Parathyroid adenoma (tissue), 2 donors: ENCODE measurements around the gene HCFC2.
A peak's percentile ranks its signal among the peaks of the same experiment; 100 is the strongest.
"Not testable (repeated sequence)": the region's sequence is repeated elsewhere in the genome, so short reads cannot be mapped to it uniquely, and the experiment has no call there.

Experiments
- H2AFZ ChIP-seq: fragments of 300-600 bp; sonication (generic); one replicate; pipeline ENCODE4 v1.7.0; 2017; ENCODE audit warnings: antibody characterized with exemption, mild to moderate bottlenecking
- H3K27ac ChIP-seq: fragments of 300-600 bp; sonication (generic); one replicate; pipeline ENCODE4 v1.7.0; 2017
- H3K27me3 ChIP-seq: fragments of 300-600 bp; sonication (generic); one replicate; pipeline ENCODE4 v1.7.0; 2017; ENCODE audit warnings: low read length; ENCODE audit not compliant: control insufficient read depth, insufficient read depth
- H3K36me3 ChIP-seq: fragments of 300-600 bp; sonication (generic); one replicate; pipeline ENCODE4 v1.7.0; 2017; ENCODE audit warnings: low read length; ENCODE audit not compliant: control insufficient read depth, insufficient read depth
- H3K4me1 ChIP-seq: fragments of 300-600 bp; sonication (generic); one replicate; pipeline ENCODE4 v1.7.0; 2017; ENCODE audit warnings: control low read depth
- H3K4me2 ChIP-seq: fragments of 300-600 bp; sonication (generic); one replicate; pipeline ENCODE4 v1.7.0; 2017; ENCODE audit warnings: low read length
- H3K4me3 ChIP-seq: fragments of 300-600 bp; sonication (generic); one replicate; pipeline ENCODE4 v1.7.0; 2017; ENCODE audit warnings: low read depth, low read length
- H3K79me2 ChIP-seq: fragments of 300-600 bp; sonication (generic); one replicate; pipeline ENCODE4 v1.7.0; 2017; ENCODE audit warnings: control low read depth
- H3K9ac ChIP-seq: fragments of 300-600 bp; sonication (generic); one replicate; pipeline ENCODE4 v1.7.0; 2017; ENCODE audit warnings: mild to moderate bottlenecking
- H3K9me3 ChIP-seq: fragments of 300-600 bp; sonication (generic); one replicate; pipeline ENCODE4 v1.7.0; 2017; ENCODE audit warnings: low read length; ENCODE audit not compliant: control insufficient read depth
- CTCF ChIP-seq: fragments of 300-600 bp; sonication (generic); IDR thresholded peaks from one replicate; pipeline ENCODE4 v1.7.0; 2017; ENCODE audit warnings: antibody characterized with exemption, mild to moderate bottlenecking
- donor health status: primary hyperparathyroidism.

Gene HCFC2

GRCh38 chr12:104064031-104064841 is at the start of gene HCFC2:
Gene HCFC2 (plus strand): TSS chr12:104064531. CDS start chr12:104064561, 30 bp downstream.
- peak within 1 kb of the TSS; percentile 98 for H2AFZ ChIP-seq
- H3K9me3 ChIP-seq: no peaks in the 10 kb centered on the region
- peaks cover 17% of the 10 kb centered on the region for H3K79me2 ChIP-seq
- no peaks in the 10 kb centered on the region for H3K27me3 ChIP-seq
- H3K4me3 ChIP-seq: peak within 1 kb of the TSS; percentile 90
- H3K4me1 ChIP-seq: peaks cover 4% of the 10 kb centered on the region
- peak within 1 kb of the TSS; percentile 24 for H3K9ac ChIP-seq
- no peaks in the 10 kb centered on the region for H3K36me3 ChIP-seq
- TF ChIP-seq CTCF: no peak
- peak within 1 kb of the TSS; percentile 95 for H3K4me2 ChIP-seq
- H3K27ac ChIP-seq: peak within 1 kb of the TSS; percentile 61

- not testable (repeated sequence) for H3K27ac ChIP-seq, H3K9me3 ChIP-seq, H2AFZ ChIP-seq, H3K4me2 ChIP-seq, H3K36me3 ChIP-seq, H3K27me3 ChIP-seq, H3K4me3 ChIP-seq, H3K9ac ChIP-seq, H3K79me2 ChIP-seq, H3K4me1 ChIP-seq
Measured at GRCh38 chr12:104021862-104022261, 42.5 kb upstream of the HCFC2 start.

- Histone ChIP-seq H3K4me2 (no peak overlapping the region), H3K36me3 (no peaks in the 10 kb centered on the region), H2AFZ (no peak overlapping the region), H3K4me3 (no peak overlapping the region), H3K79me2 (no peaks in the 10 kb centered on the region), H3K27me3 (no peaks in the 10 kb centered on the region), H3K9ac (no peak overlapping the region), H3K9me3 (no peaks in the 10 kb centered on the region), H3K4me1 (no peaks in the 10 kb centered on the region), H3K27ac (no peak overlapping the region)
- no peak for TF ChIP-seq CTCF
Measured at GRCh38 chr12:104022786-104023185, 41.5 kb upstream of the HCFC2 start.

GRCh38 chr12:104023710-104024109 is 40.6 kb upstream of the HCFC2 start:
- Histone ChIP-seq H3K27me3 (no peaks in the 10 kb centered on the region), H3K79me2 (no peaks in the 10 kb centered on the region), H3K9me3 (no peaks in the 10 kb centered on the region), H3K4me3 (no peak overlapping the region), H3K36me3 (no peaks in the 10 kb centered on the region), H3K4me1 (no peaks in the 10 kb centered on the region), H3K27ac (no peak overlapping the region), H3K9ac (no peak overlapping the region), H2AFZ (no peak overlapping the region), H3K4me2 (no peak overlapping the region)
- no peak for TF ChIP-seq CTCF

- H2AFZ ChIP-seq: no peak overlapping the region
- no peak for TF ChIP-seq CTCF
- no peaks in the 10 kb centered on the region for H3K36me3 ChIP-seq
- H3K4me2 ChIP-seq: no peak overlapping the region
- no peak overlapping the region for H3K27ac ChIP-seq
- H3K4me1 ChIP-seq: no peaks in the 10 kb centered on the region
- H3K9ac ChIP-seq: no peak overlapping the region
- no peaks in the 10 kb centered on the region for H3K27me3 ChIP-seq
- H3K9me3 ChIP-seq: no peaks in the 10 kb centered on the region
- H3K79me2 ChIP-seq: no peaks in the 10 kb centered on the region
- no peak overlapping the region for H3K4me3 ChIP-seq
Measured at GRCh38 chr12:104024348-104024747, 40.0 kb upstream of the HCFC2 start.
